A549 treated with CORT108297 at 1 μM for 4 hours (cell line): ENCODE measurements around the gene ADAM8. TPM values are rescaled to one million over a fixed set of nuclear protein-coding genes. Genes with fewer than 3 reads are reported as not detected.

Experiments
- total RNA-seq: library from RNA; stranded (reverse); fragments of 200-300 nt; extraction: Qiagen RNA extraction; gene quantifications from 5 replicates; pipeline ENCODE4 v1.2.3, GENCODE V29; 2022

ADAM8 gene
- total RNA-seq = 2.3 to 4.8 TPM (median 3.7 TPM) in 5 replicates

DNA sequence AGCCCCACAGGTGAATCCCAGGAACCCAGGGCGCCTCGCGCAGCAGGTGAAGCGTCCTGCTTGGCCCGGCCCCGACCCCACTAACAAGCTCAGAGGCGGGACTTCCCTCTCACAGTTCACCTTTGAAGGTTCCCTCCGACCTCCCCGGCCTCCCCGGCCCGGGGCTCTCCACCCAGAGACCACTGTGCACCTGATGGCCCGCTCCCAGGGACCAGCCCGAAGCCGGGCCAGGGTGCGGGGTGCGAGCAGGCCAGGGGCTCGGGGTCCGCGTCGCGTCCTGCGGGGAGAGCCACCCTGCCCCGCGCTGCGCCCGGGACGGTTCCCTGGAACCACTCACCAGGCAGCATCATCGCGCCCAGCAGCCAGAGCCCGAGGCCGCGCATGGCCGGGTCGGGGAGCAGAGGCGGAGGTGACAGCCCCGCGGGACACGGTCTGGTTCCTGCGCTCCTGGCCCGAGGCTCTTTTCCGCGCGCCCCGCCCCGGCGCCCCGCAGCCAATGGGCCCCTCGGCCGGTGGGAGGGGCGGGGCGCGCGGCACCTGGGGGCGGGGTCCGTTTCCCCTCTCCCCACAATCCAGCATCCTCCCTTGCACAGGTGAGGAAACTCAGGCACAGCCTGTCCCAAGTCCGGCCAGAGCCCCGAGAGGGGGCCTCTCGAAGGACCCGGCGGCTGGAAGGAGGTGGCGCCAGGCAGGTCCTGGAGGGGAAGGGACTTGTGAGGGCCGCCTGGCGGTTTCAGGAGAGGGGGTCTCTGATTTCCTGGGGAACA is at the start of gene ADAM8:
TSS of gene ADAM8 (minus strand) at position 434 of the 767 bp plus-strand sequence. CDS start at position 383, 51 bp downstream.

DNA sequence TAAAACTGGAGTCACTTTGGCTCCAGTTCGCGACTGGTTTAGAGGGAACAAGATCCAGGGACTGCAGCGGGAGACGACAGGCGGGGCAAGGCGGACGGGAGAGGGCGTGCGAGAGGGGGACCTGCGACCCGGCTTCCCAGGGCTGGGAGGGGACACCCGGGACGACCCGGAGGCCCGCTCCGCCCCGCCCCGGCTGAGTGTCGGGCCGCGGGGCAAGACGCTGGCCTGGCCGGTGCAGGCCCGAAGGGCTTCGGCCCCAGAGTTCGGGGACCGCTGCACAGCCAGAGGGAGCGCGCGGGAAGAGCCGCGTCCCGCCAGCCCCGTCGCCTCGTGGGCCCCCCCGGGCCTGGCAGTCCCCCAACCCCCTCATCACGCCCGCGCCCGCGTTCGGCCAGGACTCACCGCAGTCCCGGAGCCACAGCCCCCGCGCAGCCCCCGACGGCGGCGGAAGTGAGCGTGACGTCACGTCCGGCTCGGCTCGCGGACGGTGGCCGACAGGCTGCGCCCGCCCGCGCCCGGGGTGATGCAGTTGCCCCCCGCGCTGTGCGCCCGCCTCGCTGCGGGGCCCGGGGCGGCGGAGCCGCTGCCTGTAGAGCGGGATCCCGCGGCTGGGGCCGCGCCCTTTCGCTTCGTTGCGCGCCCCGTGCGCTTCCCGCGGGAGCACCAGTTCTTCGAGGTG is 31.9 kb upstream of the ADAM8 start, which contains the start of the genes TUBGCP2 and ZNF511:
TSS of gene TUBGCP2 (minus strand) at position 452 of the 679 bp plus-strand sequence. CDS start 5,931 bp downstream, outside the sequence.
TSS of gene ZNF511 (plus strand) at position 494 of the 679 bp plus-strand sequence. CDS start at position 524, 30 bp downstream.

DNA sequence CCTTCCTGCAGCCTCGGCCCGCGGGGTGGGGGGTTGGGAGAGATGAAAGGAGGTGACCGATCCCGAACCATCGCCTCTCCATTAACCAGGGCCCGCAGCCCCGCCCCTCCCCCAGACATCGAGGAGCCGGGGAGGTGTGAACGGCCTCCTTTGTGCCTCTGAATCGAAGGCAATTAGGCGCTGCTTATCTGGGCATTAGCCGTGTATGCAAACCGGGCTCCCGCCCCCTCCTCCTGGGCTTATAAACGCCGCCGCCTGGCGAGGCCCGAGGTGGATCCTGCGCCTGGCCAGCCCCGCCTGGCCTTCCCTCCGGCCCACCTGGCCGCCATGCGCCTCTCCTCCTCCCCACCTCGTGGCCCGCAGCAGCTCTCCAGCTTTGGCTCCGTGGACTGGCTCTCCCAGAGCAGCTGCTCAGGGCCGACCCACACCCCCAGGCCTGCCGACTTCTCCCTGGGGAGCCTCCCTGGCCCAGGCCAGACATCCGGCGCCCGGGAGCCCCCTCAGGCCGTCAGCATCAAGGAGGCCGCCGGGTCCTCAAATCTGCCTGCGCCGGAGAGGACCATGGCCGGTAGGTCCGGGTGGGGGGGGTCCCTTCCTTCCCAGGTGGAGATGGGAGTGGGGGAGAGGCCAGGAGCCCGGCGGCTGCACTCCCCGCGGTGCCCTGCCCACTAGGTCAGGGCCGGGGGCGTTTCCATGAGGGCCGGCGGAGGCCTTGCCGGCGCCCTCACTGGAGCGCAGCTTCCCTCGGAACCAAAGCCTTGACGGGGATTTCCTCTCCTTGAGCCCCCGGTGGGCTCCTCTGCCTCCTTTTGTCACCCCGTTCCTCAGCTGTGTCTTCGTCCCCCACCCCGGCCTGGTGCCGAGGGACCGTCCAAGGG is 38.8 kb downstream of the ADAM8 start, which contains the start of gene VENTX:
TSS of gene VENTX (plus strand) at position 268 of the 878 bp plus-strand sequence. CDS start at position 328, 60 bp downstream.

DNA sequence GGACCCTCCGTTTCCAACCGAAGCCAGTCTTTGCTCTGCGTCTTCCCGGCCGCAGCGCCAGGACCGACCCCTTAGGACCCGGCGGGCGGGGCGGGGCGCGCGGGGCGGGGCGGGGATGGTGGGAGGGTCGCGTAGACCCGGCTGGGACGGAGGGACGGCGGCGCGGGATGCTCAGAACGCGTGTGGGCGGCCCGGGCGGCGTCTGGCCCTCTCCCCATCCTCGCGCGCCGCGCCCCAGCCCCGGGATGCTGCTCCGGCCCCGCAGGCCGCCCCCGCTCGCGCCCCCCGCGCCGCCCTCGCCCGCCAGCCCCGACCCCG is 46.7 kb downstream of the ADAM8 start, which contains the start of gene UTF1:
TSS of gene UTF1 (plus strand) at position 174 of the 318 bp plus-strand sequence. CDS start at position 246, 72 bp downstream.

Other genes starting within 250 kb of the ADAM8 start
- 0.05 to 0.16 TPM (median 0.09 TPM) in 4 of 5 replicates, not detected in the other for gene ADGRA1, start 188.9 kb downstream of the ADAM8 start, total RNA-seq
- gene KNDC1, start 116.6 kb downstream of the ADAM8 start, total RNA-seq = 0.69 to 2.2 TPM (median 2.1 TPM) in 5 replicates
- 0.07 to 0.10 TPM in 2 of 5 replicates, not detected in the others for gene UTF1, start 46.7 kb downstream of the ADAM8 start, total RNA-seq
- not detected in 5 replicates for gene VENTX, start 39.0 kb downstream of the ADAM8 start, total RNA-seq
- gene TUBGCP2, start 32.0 kb upstream of the ADAM8 start, total RNA-seq = 37.5 to 46.8 TPM (median 45.3 TPM) in 5 replicates
- gene ZNF511, start 32.0 kb upstream of the ADAM8 start, total RNA-seq = 57.1 to 78.5 TPM (median 74.2 TPM) in 5 replicates
- gene CALY, start 60.0 kb upstream of the ADAM8 start, total RNA-seq = 0.54 to 1.5 TPM (median 0.81 TPM) in 5 replicates
- 0.13 to 0.36 TPM in 2 of 5 replicates, not detected in the others for gene PRAP1, start 70.5 kb upstream of the ADAM8 start, total RNA-seq
- 12.2 to 17.4 TPM (median 16.2 TPM) in 5 replicates for gene FUOM, start 81.2 kb upstream of the ADAM8 start, total RNA-seq
- gene ECHS1, start 96.5 kb upstream of the ADAM8 start, total RNA-seq = 136 to 162 TPM (median 147 TPM) in 5 replicates
- gene PAOX, start 102.4 kb upstream of the ADAM8 start, total RNA-seq = 1.7 to 2.4 TPM (median 2.1 TPM) in 5 replicates
- gene MTG1, start 117.3 kb upstream of the ADAM8 start, total RNA-seq = 40.7 to 55.1 TPM (median 54.1 TPM) in 5 replicates
- 0.17 to 0.36 TPM (median 0.26 TPM) in 5 replicates for gene SPRN, start 147.8 kb upstream of the ADAM8 start, total RNA-seq
- gene SCART1, start 177.1 kb upstream of the ADAM8 start, total RNA-seq = 0.09 to 0.47 TPM (median 0.27 TPM) in 5 replicates